ENCODE measurements around the gene CELSR1. TPM values are rescaled to one million over a fixed set of nuclear protein-coding genes. Genes with fewer than 3 reads are reported as not detected.

Gene CELSR1
- total and polyA plus RNA-seq, 2 of the 13 experiments (the other 11 are each of a cell fraction or from before 2014, with no cell fraction given) = 0.78 to 1.8 TPM

GRCh38 chr22:46473896-46474557, 63.4 kb downstream of the CELSR1 start (continued):
- TF ChIP-seq IRF9 (CRISPR knock-in tag; IDR thresholded peaks at IDR 0.05; ENCODE audit: borderline replicate concordance) = peak; percentile 48; the same call in 1 of the 2 replicates
- peak; percentile 63; the same call in 1 of the 2 replicates for TF ChIP-seq MXD1 (CRISPR knock-in tag; IDR thresholded peaks at IDR 0.05)
- peak; percentile 91 for TF ChIP-seq RNF2 (conservative IDR thresholded peaks at IDR 0.05; ENCODE audit: low read depth)
- TF ChIP-seq JUND (CRISPR knock-in tag; IDR thresholded peaks at IDR 0.05) = 0 out of 2 replicates have a peak, but pooled peaks have one; percentile 32
- peak; percentile 85; the same call in 1 of the 2 replicates for TF ChIP-seq ZNF782 (CRISPR knock-in tag; IDR thresholded peaks at IDR 0.05; ENCODE audit: borderline replicate concordance)
- peak; percentile 92; the same call in 1 of the 2 replicates for TF ChIP-seq ZSCAN25 (CRISPR knock-in tag; IDR thresholded peaks at IDR 0.05)
- TF ChIP-seq MTA3 (CRISPR knock-in tag; IDR thresholded peaks at IDR 0.05) = no peak
- TF ChIP-seq ZNF773 (CRISPR knock-in tag; IDR thresholded peaks at IDR 0.05; ENCODE audit: borderline replicate concordance) = 0 out of 2 replicates have a peak, but pooled peaks have one; percentile 39
- peak; percentile 70; the same call in 1 of the 2 replicates for TF ChIP-seq HOXA5 (CRISPR knock-in tag; IDR thresholded peaks at IDR 0.05)
- 0 out of 2 replicates have a peak, but pooled peaks have one; percentile 60 for TF ChIP-seq ZNF343 (CRISPR knock-in tag; IDR thresholded peaks at IDR 0.05)
- peak; percentile 40; the same call in 1 of the 2 replicates for TF ChIP-seq SAP130 (CRISPR knock-in tag; IDR thresholded peaks at IDR 0.05; ENCODE audit: low read depth)
- peak; percentile 52; the same call in 1 of the 2 replicates for TF ChIP-seq HMGXB3 (CRISPR knock-in tag; IDR thresholded peaks at IDR 0.05; ENCODE audit: borderline replicate concordance)
- 0 out of 2 replicates have a peak, but pooled peaks have one; percentile 30 for TF ChIP-seq HNF1B (CRISPR knock-in tag; IDR thresholded peaks at IDR 0.05)
- 0 out of 2 replicates have a peak, but pooled peaks have one; percentile 35 for TF ChIP-seq ZNF12 (CRISPR knock-in tag; IDR thresholded peaks at IDR 0.05)
